ENCODE measurements around the gene ACBD3. TPM values are rescaled to one million over a fixed set of nuclear protein-coding genes. Genes with fewer than 3 reads are reported as not detected.
"Not testable (repeated sequence)": the region's sequence is repeated elsewhere in the genome, so short reads cannot be mapped to it uniquely, and the experiment has no call there.

The ACBD3 gene
- total RNA-seq, 2 experiments from 2014 or later: 22.5 to 24.6 TPM

- POLR2A ChIA-PET: no interaction called here
- Mint-ChIP-seq H3K27me3 (peaks cover 3% of the 10 kb centered on the region), H3K36me3 (ENCODE audit: low read depth) (no peaks in the 10 kb centered on the region), H3K4me3 (no peak overlapping the region), H3K9me3 (no peaks in the 10 kb centered on the region), H3K27ac (no peak overlapping the region), H3K4me1 (no peaks in the 10 kb centered on the region)
- DNase-seq: no peak
- CTCF ChIA-PET: no interaction called here
Measured at GRCh38 chr1:226211181-226211821, 24.8 kb upstream of the ACBD3 start.

- Mint-ChIP-seq H3K9me3 (no peaks in the 10 kb centered on the region), H3K4me3 (no peak overlapping the region), H3K4me1 (no peaks in the 10 kb centered on the region), H3K27ac (no peak overlapping the region), H3K27me3 (peaks cover 3% of the 10 kb centered on the region), H3K36me3 (ENCODE audit: low read depth) (no peaks in the 10 kb centered on the region)
- no peak for DNase-seq
- POLR2A ChIA-PET: no interaction called here
- CTCF ChIA-PET: no interaction called here
Measured at GRCh38 chr1:226210571-226211176, 24.1 kb upstream of the ACBD3 start.

GRCh38 chr1:226209307-226210059 lies 22.9 kb upstream of the ACBD3 start:
- Mint-ChIP-seq H3K27ac (no peak overlapping the region), H3K27me3 (peaks cover 3% of the 10 kb centered on the region), H3K36me3 (ENCODE audit: low read depth) (no peaks in the 10 kb centered on the region), H3K9me3 (no peaks in the 10 kb centered on the region), H3K4me1 (no peaks in the 10 kb centered on the region), H3K4me3 (no peak overlapping the region)
- CTCF ChIA-PET: interaction anchor here (1.7 kb wide), 1 partner anchor 12 kb away, joined by 5 read pairs; no protein-coding TSS in a partner anchor
- POLR2A ChIA-PET: no interaction called here
- DNase-seq: no peak

GRCh38 chr1:226207048-226207447 lies 20.5 kb upstream of the ACBD3 start:
- CTCF ChIA-PET: no interaction called here

GRCh38 chr1:226204198-226204597 lies 17.7 kb upstream of the ACBD3 start:
- CTCF ChIA-PET: interaction anchor here (0.6 to 1.1 kb wide), 3 partner anchors 79 to 168 kb away, joined by 3 to 7 read pairs (median 5); no protein-coding TSS in a partner anchor

More at GRCh38 chr1:226207048-226207447, 20.5 kb upstream of the ACBD3 start:
- no peak for DNase-seq
- Mint-ChIP-seq H3K36me3 (ENCODE audit: low read depth) (no peaks in the 10 kb centered on the region), H3K4me3 (no peak overlapping the region), H3K27me3 (peaks cover 3% of the 10 kb centered on the region), H3K4me1 (no peaks in the 10 kb centered on the region), H3K27ac (no peak overlapping the region), H3K9me3 (no peaks in the 10 kb centered on the region)
- POLR2A ChIA-PET: no interaction called here

GRCh38 chr1:226203655-226204054 lies 17.1 kb upstream of the ACBD3 start:
- DNase-seq: no peak
- H3K9me3 Mint-ChIP-seq: no peaks in the 10 kb centered on the region
- peaks cover 15% of the 10 kb centered on the region for H3K27me3 Mint-ChIP-seq
- ChIA-PET CTCF (interaction anchor here (1.9 to 10.2 kb wide), 2 partner anchors 78 to 130 kb away, joined by 10 to 228 read pairs; no protein-coding TSS in a partner anchor), POLR2A (no interaction called here)
- H3K4me3 Mint-ChIP-seq: no peak overlapping the region
- H3K27ac Mint-ChIP-seq: no peak overlapping the region
- H3K4me1 Mint-ChIP-seq: no peaks in the 10 kb centered on the region
- H3K36me3 Mint-ChIP-seq (ENCODE audit: low read depth): no peaks in the 10 kb centered on the region

More at GRCh38 chr1:226204198-226204597, 17.7 kb upstream of the ACBD3 start:
- H3K4me1 Mint-ChIP-seq: no peaks in the 10 kb centered on the region
- no peaks in the 10 kb centered on the region for H3K9me3 Mint-ChIP-seq
- no peak for DNase-seq
- no peak overlapping the region for H3K4me3 Mint-ChIP-seq
- POLR2A ChIA-PET: no interaction called here
- no peak overlapping the region for H3K27ac Mint-ChIP-seq
- H3K27me3 Mint-ChIP-seq: peaks cover 15% of the 10 kb centered on the region
- no peaks in the 10 kb centered on the region for H3K36me3 Mint-ChIP-seq (ENCODE audit: low read depth)

GRCh38 chr1:226203240-226203639 lies 16.7 kb upstream of the ACBD3 start:
- Mint-ChIP-seq H3K27me3 (peaks cover 15% of the 10 kb centered on the region), H3K27ac (no peak overlapping the region), H3K36me3 (ENCODE audit: low read depth) (no peaks in the 10 kb centered on the region), H3K9me3 (no peaks in the 10 kb centered on the region), H3K4me3 (no peak overlapping the region), H3K4me1 (no peaks in the 10 kb centered on the region)
- POLR2A ChIA-PET: no interaction called here
- no peak for DNase-seq
- CTCF ChIA-PET: interaction anchor here (0.6 to 10.2 kb wide), 5 partner anchors 78 to 848 kb away, joined by 3 to 228 read pairs (median 4); no protein-coding TSS in a partner anchor

- peaks cover 15% of the 10 kb centered on the region for H3K27me3 Mint-ChIP-seq
- H3K4me3 Mint-ChIP-seq; DNase-seq; H3K4me1 Mint-ChIP-seq; H3K9me3 Mint-ChIP-seq; H3K27ac Mint-ChIP-seq; H3K36me3 Mint-ChIP-seq (ENCODE audit: low read depth): not testable (repeated sequence)
- POLR2A ChIA-PET: interaction anchor here (1.7 kb wide), 1 partner anchor 12 kb away, joined by 5 read pairs; no protein-coding TSS in a partner anchor
- CTCF ChIA-PET: interaction anchor here (0.6 to 10.2 kb wide), 7 partner anchors 18 to 849 kb away, joined by 3 to 228 read pairs (median 4); no protein-coding TSS in a partner anchor
Measured at GRCh38 chr1:226202666-226203065, 16.1 kb upstream of the ACBD3 start.

- no peak for DNase-seq
- H3K4me3 Mint-ChIP-seq: no peak overlapping the region
- CTCF ChIA-PET: interaction anchor here (0.6 to 10.2 kb wide), 7 partner anchors 18 to 615 kb away, joined by 3 to 228 read pairs (median 4); no protein-coding TSS in a partner anchor
- POLR2A ChIA-PET: interaction anchor here (1.7 kb wide), 1 partner anchor 12 kb away, joined by 5 read pairs; no protein-coding TSS in a partner anchor
- no peaks in the 10 kb centered on the region for H3K4me1 Mint-ChIP-seq
- H3K27ac Mint-ChIP-seq: no peak overlapping the region
- no peaks in the 10 kb centered on the region for H3K9me3 Mint-ChIP-seq
- H3K27me3 Mint-ChIP-seq: peaks cover 15% of the 10 kb centered on the region
- no peaks in the 10 kb centered on the region for H3K36me3 Mint-ChIP-seq (ENCODE audit: low read depth)
Measured at GRCh38 chr1:226202246-226202645, 15.7 kb upstream of the ACBD3 start.

- no peak overlapping the region for H3K4me3 Mint-ChIP-seq
- H3K4me1 Mint-ChIP-seq: peaks cover 3% of the 10 kb centered on the region
- ChIA-PET POLR2A (interaction anchor here (1.1 to 1.7 kb wide), 3 partner anchors 11 to 202 kb away, joined by 3 to 5 read pairs (median 4); partner anchors contain the start of gene SDE2), CTCF (interaction anchor here (0.5 to 10.2 kb wide), 9 partner anchors 12 to 201 kb away, joined by 3 to 228 read pairs (median 5); partner anchors contain the start of gene MIXL1)
- H3K9me3 Mint-ChIP-seq: no peaks in the 10 kb centered on the region
- no peaks in the 10 kb centered on the region for H3K36me3 Mint-ChIP-seq (ENCODE audit: low read depth)
- H3K27me3 Mint-ChIP-seq: peaks cover 12% of the 10 kb centered on the region
- DNase-seq: no peak
- no peak overlapping the region for H3K27ac Mint-ChIP-seq
Measured at GRCh38 chr1:226201029-226201593, 14.6 kb upstream of the ACBD3 start.

GRCh38 chr1:226199971-226200370 lies 13.4 kb upstream of the ACBD3 start:
- POLR2A ChIA-PET: no interaction called here
- CTCF ChIA-PET: interaction anchor here (1.0 to 10.2 kb wide), 5 partner anchors 11 to 134 kb away, joined by 3 to 228 read pairs (median 5); no protein-coding TSS in a partner anchor
- no peak overlapping the region for H3K27ac Mint-ChIP-seq
- peaks cover 12% of the 10 kb centered on the region for H3K27me3 Mint-ChIP-seq
- no peak for DNase-seq
- peaks cover 4% of the 10 kb centered on the region for H3K4me1 Mint-ChIP-seq
- no peaks in the 10 kb centered on the region for H3K9me3 Mint-ChIP-seq
- no peaks in the 10 kb centered on the region for H3K36me3 Mint-ChIP-seq (ENCODE audit: low read depth)
- no peak overlapping the region for H3K4me3 Mint-ChIP-seq

GRCh38 chr1:226195144-226195543 lies 8.6 kb upstream of the ACBD3 start:
- ChIA-PET CTCF (interaction anchor here (1.4 to 10.2 kb wide), 3 partner anchors 10 to 114 kb away, joined by 3 to 228 read pairs (median 3); partner anchors contain the start of gene LIN9), POLR2A (no interaction called here)
- no peaks in the 10 kb centered on the region for H3K36me3 Mint-ChIP-seq (ENCODE audit: low read depth)
- no peak overlapping the region for H3K27ac Mint-ChIP-seq
- no peak for DNase-seq
- H3K4me3 Mint-ChIP-seq: no peak overlapping the region
- no peaks in the 10 kb centered on the region for H3K9me3 Mint-ChIP-seq
- H3K27me3 Mint-ChIP-seq: peaks cover 4% of the 10 kb centered on the region
- H3K4me1 Mint-ChIP-seq: peaks cover 4% of the 10 kb centered on the region
